GM12892 (cell line): ENCODE measurements around the gene MB21D2.
A peak's percentile ranks its signal among the peaks of the same experiment; 100 is the strongest.

Source experiments
- DNase-seq: peaks from one replicate; pipeline ENCODE4 v3.0.0; 2011; ENCODE audit not compliant: insufficient read length
- FAIRE-seq: peaks from 2 replicates; lab custom pipeline; 2011; peaks lifted over from hg19 to GRCh38; lab: Jason Lieb, UNC
- POLR2A ChIP-seq: IDR thresholded peaks from 2 replicates; pipeline ENCODE4 v1.6.1; 2011; ENCODE audit warnings: low read depth, low read length, control low read depth
- POLR2AphosphoS5 ChIP-seq: IDR thresholded peaks from 2 replicates; pipeline ENCODE4 v1.6.1; 2011; ENCODE audit warnings: low read depth, low read length, control low read depth
- TAF1 ChIP-seq: IDR thresholded peaks from 2 replicates; pipeline ENCODE4 v1.6.1; 2011; ENCODE audit warnings: low read depth, mild to moderate bottlenecking, control low read depth, low read length, borderline replicate concordance

Gene MB21D2

DNA sequence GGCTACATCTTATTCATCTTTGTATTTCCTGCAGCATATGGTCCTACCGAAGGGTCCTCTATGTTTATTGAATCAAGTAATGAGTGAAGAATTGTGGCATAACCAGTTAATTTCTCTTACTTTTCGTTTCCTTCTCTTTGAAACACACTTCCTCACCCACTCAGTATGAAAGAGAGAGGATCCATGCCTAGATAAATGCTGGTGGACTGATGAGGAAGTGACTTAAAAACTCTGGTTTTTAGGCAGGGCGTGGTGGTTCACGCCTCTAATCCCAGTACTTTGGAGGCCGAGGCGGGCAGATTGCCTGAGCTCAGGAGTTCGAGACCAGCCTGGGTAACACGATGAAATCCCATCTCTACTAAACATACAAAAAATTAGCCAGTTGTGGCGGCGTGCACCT, 2.2 kb upstream of the MB21D2 start:
- FAIRE-seq (no peak), DNase-seq (no peak)
- TF ChIP-seq POLR2AphosphoS5, result no peak
- no peak for TF ChIP-seq TAF1

GRCh38 chr3:192918275-192918588, 576 bp upstream of the MB21D2 start:
- TF ChIP-seq TAF1, result no peak
- TF ChIP-seq POLR2AphosphoS5, result no peak
- no peak for TF ChIP-seq POLR2A
- DNase-seq (no peak), FAIRE-seq (no peak)

DNA sequence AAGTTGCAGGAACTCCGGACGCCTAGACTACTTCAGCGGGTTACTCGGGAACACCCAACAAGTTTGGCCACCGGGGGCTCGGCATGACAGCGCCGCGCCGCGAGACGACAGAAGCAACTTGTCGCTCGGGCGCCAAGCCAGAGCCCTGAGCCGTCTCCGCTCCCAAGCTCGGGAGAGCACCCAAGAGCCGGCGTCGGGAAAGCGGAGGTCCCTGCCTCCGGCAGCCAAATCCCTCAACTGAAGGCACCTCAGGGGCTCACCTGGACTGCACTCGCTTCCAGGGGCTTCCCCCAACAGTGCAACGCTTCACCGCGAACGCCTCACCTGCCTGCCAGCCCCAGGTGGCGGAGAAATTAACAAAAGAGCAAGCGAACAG, 640 bp downstream of the MB21D2 start:
- DNase-seq, result peak; percentile 38
- no peak; the same call in 1 of the 2 replicates for TF ChIP-seq POLR2AphosphoS5
- TF ChIP-seq TAF1, result no peak
- peak; percentile 33; the same call in 1 of the 2 replicates for TF ChIP-seq POLR2A
- peak; percentile 50 for FAIRE-seq

DNA sequence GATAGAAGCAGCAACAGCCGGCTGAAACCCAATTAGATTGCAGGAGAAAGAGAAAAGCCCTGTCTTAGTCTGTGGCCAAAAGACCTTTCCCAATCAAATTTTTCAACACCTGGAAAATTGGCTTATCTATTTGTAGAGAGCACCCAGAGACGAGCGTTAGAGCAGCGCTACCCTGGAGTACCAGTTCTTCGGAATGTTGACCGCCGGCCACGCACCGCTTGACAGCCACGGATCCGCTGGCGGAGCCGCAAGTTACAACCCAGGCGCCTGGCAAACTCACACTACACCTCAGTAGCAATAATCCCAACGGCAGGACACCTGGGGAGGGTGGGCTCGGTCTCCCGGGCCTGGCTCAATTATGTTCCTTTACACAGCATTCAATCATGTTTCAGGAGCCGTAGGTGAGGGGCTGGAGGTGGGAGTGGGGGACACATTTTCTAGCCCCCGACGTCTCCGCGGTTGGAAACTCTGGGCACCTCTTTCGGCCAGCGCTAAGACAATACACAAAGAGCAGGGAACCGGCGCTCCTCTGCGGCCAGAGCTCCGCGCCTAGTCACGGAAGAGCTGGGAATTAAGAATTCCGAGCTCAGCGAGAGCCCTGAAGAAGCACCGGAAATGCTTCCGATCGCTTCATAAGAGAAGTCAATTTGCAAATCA, 1.2 kb downstream of the MB21D2 start:
- TF ChIP-seq TAF1, result no peak
- no peak for TF ChIP-seq POLR2AphosphoS5
- TF ChIP-seq POLR2A, result peak; percentile 7; the same call in 1 of the 2 replicates
- DNase-seq (no peak), FAIRE-seq (no peak)

DNA sequence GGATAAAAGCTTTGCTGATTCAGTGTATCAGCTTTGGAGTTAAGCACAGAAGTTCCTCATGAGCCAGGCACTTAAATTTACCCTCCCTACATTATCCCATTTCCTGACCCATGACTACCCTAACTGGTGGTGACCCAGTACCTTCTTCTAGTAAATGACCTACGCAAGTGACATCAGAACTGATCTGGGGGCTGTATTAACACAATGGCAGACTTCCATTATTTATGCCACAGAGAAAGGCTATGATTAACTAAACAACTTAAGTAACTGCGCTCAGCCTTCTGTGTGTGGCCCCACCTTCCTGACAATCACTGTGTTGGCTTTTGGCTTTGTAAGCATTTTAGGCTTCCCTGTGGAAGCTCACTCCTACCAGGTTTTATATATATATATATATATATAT, 1.9 kb downstream of the MB21D2 start:
- TF ChIP-seq TAF1 (no peak), POLR2AphosphoS5 (no peak), POLR2A (no peak)
- FAIRE-seq, result no peak
- no peak for DNase-seq

DNA sequence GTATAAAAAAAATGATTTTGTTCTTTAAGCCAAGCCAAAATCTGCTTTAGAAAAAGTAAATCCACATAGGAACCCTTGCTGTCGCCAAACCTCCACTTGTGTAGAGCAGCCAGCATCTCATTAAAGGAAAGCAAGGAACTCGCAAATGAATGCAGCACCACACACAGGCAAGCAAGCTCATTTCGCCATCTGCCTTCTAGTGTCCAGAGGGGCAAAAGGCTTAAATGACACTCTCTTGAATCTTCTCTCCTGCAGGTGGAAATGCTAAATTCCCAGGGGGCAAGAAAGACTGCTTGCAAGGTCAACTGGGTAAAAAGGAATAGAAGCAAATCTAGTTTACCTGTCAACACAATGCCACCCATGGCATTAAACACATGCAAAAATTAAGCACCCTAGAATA, 2.4 kb downstream of the MB21D2 start:
- no peak for TF ChIP-seq POLR2AphosphoS5
- 0 out of 2 replicates have a peak, but pooled peaks have one; percentile 36 for TF ChIP-seq POLR2A
- no peak for TF ChIP-seq TAF1
- FAIRE-seq, result peak; percentile 88
- no peak for DNase-seq

DNA sequence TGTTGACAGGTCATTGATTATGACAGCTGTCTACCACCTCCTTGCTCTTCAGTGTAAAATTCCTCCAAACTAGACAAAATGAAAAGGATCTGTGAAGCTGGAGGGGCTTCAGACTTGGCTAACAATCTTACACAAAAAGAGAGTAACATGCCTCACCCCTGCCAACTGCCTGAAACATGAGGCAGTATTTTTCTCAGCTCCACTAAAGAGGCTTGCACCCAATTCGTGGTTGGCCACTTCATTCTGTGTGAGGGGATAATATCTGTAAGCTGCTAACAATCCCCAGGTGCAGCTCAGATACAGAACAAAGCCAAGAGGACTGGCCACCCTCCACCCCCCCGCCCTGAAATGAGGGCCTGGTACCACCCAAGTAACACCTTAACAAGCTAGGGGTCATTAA, 2.8 kb downstream of the MB21D2 start:
- no peak for DNase-seq
- FAIRE-seq, result peak; percentile 60
- no peak for TF ChIP-seq POLR2AphosphoS5
- no peak for TF ChIP-seq TAF1
- TF ChIP-seq POLR2A, result no peak

GRCh38 chr3:192913540-192913939, 4.1 kb downstream of the MB21D2 start:
- no peak for FAIRE-seq

DNA sequence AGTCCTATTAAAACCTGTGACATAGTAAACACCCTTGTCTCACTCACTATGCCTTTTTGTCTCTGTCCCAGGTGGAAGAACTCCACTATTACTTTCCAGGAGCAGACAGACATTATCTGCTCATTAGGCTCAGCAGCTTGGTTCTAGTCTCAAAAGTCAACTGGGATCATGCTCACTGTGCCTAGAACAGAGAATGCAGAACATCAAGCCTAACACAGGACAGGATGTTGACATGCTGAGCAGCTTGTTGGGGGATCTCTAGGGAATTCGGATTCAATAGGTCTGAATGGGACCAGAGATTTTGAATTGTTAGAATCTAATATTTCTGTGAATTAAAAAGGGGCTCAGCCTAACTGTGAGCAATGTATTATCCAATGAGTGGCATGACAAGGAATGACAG, 6.4 kb downstream of the MB21D2 start:
- DNase-seq (no peak), FAIRE-seq (peak; percentile 89)
- no peak for TF ChIP-seq POLR2AphosphoS5
- TF ChIP-seq POLR2A, result no peak
- TF ChIP-seq TAF1, result no peak

More at GRCh38 chr3:192913540-192913939, 4.1 kb downstream of the MB21D2 start:
- no peak for DNase-seq
- TF ChIP-seq TAF1, result no peak
- no peak for TF ChIP-seq POLR2AphosphoS5
- TF ChIP-seq POLR2A, result no peak

DNA sequence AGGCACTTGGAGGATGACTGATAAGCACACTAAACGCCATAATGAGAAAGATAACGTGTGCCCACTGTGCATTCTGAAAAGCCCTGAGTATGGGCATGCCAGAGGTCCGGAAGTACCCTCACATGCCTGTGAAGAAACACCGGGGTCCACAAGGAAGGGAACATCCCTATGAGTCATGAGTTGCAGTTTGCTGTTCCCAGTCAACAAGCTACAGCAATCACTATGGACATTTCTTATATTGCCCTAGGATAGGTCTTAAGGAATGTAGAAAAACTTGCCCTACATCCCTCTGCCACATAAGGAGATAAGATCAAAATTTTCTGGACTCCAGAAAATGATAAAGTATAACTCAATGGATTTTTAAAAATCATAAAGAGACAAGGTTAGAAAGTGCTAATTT, 9.9 kb downstream of the MB21D2 start:
- TF ChIP-seq POLR2A, result no peak
- TF ChIP-seq TAF1, result no peak
- TF ChIP-seq POLR2AphosphoS5, result no peak
- no peak for DNase-seq
- no peak for FAIRE-seq

GRCh38 chr3:192906940-192907339, 10.7 kb downstream of the MB21D2 start:
- DNase-seq, result no peak
- no peak for FAIRE-seq
- no peak for TF ChIP-seq TAF1
- TF ChIP-seq POLR2AphosphoS5, result no peak
- no peak for TF ChIP-seq POLR2A

DNA sequence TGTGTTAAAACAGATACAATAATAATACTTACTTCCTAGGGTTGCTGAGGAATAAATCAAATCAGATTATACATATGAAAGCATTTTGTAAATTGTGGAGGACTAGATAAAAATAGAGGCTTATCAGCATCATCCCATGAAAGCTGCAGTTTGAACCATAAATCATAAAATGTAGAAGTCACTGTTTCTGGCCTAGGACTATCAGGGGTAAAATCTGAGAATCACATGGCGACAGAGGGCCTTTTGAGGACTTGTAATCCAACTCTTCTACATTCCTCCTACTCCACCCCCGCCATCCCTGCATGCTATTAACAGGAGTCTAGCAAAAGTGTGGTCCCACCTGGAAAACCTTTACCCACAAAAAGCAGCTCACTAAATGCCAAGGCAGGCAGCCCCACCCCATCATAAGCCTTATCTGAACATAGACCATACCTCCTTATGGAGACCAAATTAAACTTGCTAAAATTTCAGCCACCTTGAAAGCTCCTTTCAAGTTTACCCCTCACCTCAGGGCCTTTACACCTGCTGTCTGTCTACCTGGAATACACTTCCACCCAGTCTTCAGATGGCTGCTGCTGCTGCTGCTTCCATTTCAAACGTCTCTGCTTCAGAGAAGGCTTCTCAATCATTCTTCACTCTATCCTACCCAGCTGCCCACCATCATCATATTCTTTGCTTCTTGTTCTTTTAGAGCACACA, 11.5 kb downstream of the MB21D2 start:
- FAIRE-seq (no peak), DNase-seq (no peak)
- TF ChIP-seq POLR2A (no peak), TAF1 (no peak), POLR2AphosphoS5 (no peak)
